ENCODE data around the gene DDX18.

- TF ChIP-seq CTCF (IDR thresholded peaks at IDR 0.05) = peak; percentile 96 to 99 (median 98)
- TF ChIP-seq POLR2AphosphoS5 (IDR thresholded peaks at IDR 0.05) = peak; percentile 91
These were observed at the start of gene DDX18 for GRCh38 chr2:117814417-117815264.
